Muscle of leg (tissue), 11 donors: ENCODE measurements around the gene C6orf15. TPM values are rescaled to one million over a fixed set of nuclear protein-coding genes. Genes with fewer than 3 reads are reported as not detected.

ENCODE experiments used
- DNase-seq: peaks from one replicate; pipeline ENCODE4 v3.0.0; 2013
- H3K27ac ChIP-seq: one replicate; pipeline ENCODE4 v1.5.1; 2013; ENCODE audit warnings: mild to moderate bottlenecking, low read length, control low read depth
- H3K27me3 ChIP-seq: one replicate; pipeline ENCODE4 v1.6.1; 2013; ENCODE audit warnings: low read length; ENCODE audit not compliant: control insufficient read depth, insufficient read depth
- H3K36me3 ChIP-seq: one replicate; pipeline ENCODE4 v1.6.1; 2013; ENCODE audit warnings: low read length; ENCODE audit not compliant: control insufficient read depth, insufficient read depth
- H3K4me1 ChIP-seq: one replicate; pipeline ENCODE4 v1.6.1; 2013; ENCODE audit warnings: low read length; ENCODE audit not compliant: control insufficient read depth, insufficient read depth
- H3K4me3 ChIP-seq: one replicate; pipeline ENCODE4 v1.5.1; 2013; ENCODE audit warnings: low read length, control low read depth
- H3K9me3 ChIP-seq: replicated peaks from 2 replicates; pipeline ENCODE4 v1.6.1; 2013; ENCODE audit warnings: low read depth, low read length; ENCODE audit not compliant: control insufficient read depth
- whole genome bisulfite sequencing: methylation state at CpG from one replicate; pipeline ENCODE4 v1.1.5; 2013; ENCODE audit warnings: missing lambda C conversion rate; ENCODE audit not compliant: insufficient coverage; 5-methylcytosine and 5-hydroxymethylcytosine counted together
- polyA plus RNA-seq, 8 donors: library from polyadenylated mRNA; unstranded; fragments of 120-200 nt; gene quantifications; one replicate each; pipeline versions ENCODE4 v1.2.1 to v1.2.3, GENCODE V29; 2013; ENCODE audit warnings: inconsistent platforms in 1 of 8, low replicate concordance in 1 of 8; ENCODE audit not compliant: insufficient read length in 8 of 8, insufficient read depth in 1 of 8
- total RNA-seq: library from RNA; stranded (reverse); fragments of 120-200 nt; gene quantifications from one replicate; pipeline ENCODE4 v1.2.4, GENCODE V29; 2013

Gene C6orf15
- total and polyA plus RNA-seq, 9 donors, result not detected

DNA sequence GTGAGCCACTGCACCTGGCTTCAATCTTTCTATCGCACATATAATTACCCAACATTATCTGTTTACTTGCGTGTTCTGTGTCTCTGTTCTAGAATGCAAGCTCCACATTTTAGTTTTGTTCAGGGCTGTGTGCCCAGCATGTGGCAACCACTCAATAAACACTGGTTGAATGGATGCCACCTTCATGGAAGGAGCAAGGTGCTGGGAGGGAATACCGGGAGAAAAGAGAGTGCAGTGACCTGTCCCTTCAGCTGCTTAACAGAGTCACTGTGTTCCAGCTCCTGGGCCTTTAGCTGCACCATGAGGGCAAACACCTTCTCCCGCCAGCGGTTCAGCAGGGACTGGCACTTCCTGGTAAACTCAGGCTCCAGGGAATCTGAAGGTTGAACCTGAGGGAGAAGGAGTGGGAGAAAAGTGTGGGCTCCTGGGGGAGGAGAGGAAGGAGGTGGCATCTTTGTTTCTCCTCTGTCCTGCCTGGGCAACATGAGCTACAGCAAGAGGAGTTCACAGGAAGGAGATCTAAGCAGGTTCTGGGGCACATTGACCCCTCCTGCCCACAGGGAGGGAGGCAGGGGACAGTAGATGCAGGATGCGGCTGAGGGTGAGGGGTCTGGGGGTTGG, 37.6 kb upstream of the C6orf15 start:
- no peak overlapping the region for H3K27ac ChIP-seq
- no peaks in the 10 kb centered on the region for H3K9me3 ChIP-seq
- peaks cover 47% of the 10 kb centered on the region for H3K36me3 ChIP-seq
- WGBS, result 100% methylated on average over 3 of the region's 6 CpGs
- H3K4me3 ChIP-seq, result no peak overlapping the region
- DNase-seq, result no peak
- no peaks in the 10 kb centered on the region for H3K27me3 ChIP-seq
- no peaks in the 10 kb centered on the region for H3K4me1 ChIP-seq

GRCh38 chr6:31145386-31145785, 33.0 kb upstream of the C6orf15 start:
- no peak overlapping the region for H3K27ac ChIP-seq
- H3K27me3 ChIP-seq, result no peaks in the 10 kb centered on the region
- H3K4me1 ChIP-seq, result peaks cover 12% of the 10 kb centered on the region
- H3K9me3 ChIP-seq, result no peaks in the 10 kb centered on the region
- 95% methylated on average over 9 of the region's 10 CpGs for WGBS
- H3K36me3 ChIP-seq, result peaks cover 37% of the 10 kb centered on the region
- DNase-seq, result no peak
- no peak overlapping the region for H3K4me3 ChIP-seq

DNA sequence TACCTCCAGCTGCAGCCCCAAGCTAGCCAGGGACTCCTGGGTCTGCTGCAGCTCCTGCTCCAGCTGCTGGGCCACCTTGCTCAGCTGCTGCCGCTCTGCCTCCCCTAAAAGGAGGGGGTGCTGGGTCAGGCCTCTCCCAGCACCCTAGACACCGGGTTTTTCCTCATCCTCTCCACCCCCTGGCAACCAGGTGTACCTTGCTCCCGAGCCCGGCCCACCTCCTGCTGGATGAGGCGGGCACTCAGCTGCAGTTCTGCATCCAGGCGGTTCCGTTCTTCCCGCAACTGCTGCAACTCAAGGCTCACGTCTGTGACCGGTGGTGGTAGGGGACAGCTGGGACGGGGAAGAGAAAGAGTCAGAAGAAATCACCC, 32.6 kb upstream of the C6orf15 start:
- H3K4me1 ChIP-seq, result peaks cover 12% of the 10 kb centered on the region
- H3K4me3 ChIP-seq, result no peak overlapping the region
- H3K36me3 ChIP-seq, result peaks cover 33% of the 10 kb centered on the region
- WGBS, result 56% methylated on average over 7 of the region's 11 CpGs
- no peak for DNase-seq
- H3K27me3 ChIP-seq, result no peaks in the 10 kb centered on the region
- no peaks in the 10 kb centered on the region for H3K9me3 ChIP-seq
- no peak overlapping the region for H3K27ac ChIP-seq

- WGBS, result 82% methylated on average over 13 of the region's 18 CpGs
- no peak overlapping the region for H3K27ac ChIP-seq
- no peaks in the 10 kb centered on the region for H3K27me3 ChIP-seq
- peaks cover 14% of the 10 kb centered on the region for H3K4me1 ChIP-seq
- no peak for DNase-seq
- peaks cover 27% of the 10 kb centered on the region for H3K36me3 ChIP-seq
- no peaks in the 10 kb centered on the region for H3K9me3 ChIP-seq
- H3K4me3 ChIP-seq, result no peak overlapping the region
Measured at GRCh38 chr6:31144296-31144969, 32.1 kb upstream of the C6orf15 start.

DNA sequence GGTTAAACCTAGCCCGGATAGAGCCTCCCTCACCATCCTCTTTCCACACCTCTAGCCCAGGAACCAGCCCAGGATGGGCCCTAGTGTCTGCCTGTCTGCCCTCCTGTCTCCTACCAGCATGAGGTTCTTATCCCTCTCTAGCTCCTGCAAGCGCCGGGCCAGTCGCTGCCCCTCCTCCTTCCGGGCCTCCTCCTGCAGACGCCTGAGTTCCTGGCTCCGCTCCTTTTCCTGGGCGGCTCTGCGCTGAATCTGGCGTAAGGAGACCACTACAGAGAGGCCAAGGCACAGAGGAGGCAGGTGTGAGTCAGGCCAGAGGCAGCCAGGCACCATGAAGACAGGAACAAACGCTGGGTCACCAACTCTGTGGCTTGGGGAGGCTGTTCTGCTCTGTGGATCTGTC, 30.8 kb upstream of the C6orf15 start:
- Histone ChIP-seq H3K4me1 (peaks cover 17% of the 10 kb centered on the region), H3K9me3 (no peaks in the 10 kb centered on the region), H3K27ac (no peak overlapping the region), H3K27me3 (no peaks in the 10 kb centered on the region), H3K36me3 (peaks cover 23% of the 10 kb centered on the region), H3K4me3 (no peak overlapping the region)
- peak; percentile 86 for DNase-seq
- WGBS, result 15% methylated on average over 5 of the region's 11 CpGs

- Histone ChIP-seq H3K27ac (peak overlapping the region; percentile 57), H3K9me3 (no peaks in the 10 kb centered on the region), H3K27me3 (no peaks in the 10 kb centered on the region), H3K4me3 (no peak overlapping the region), H3K4me1 (peaks cover 22% of the 10 kb centered on the region), H3K36me3 (peaks cover 23% of the 10 kb centered on the region)
- WGBS, result 18% methylated on average over 1 of the region's 2 CpGs
- peak; percentile 73 for DNase-seq
Measured at GRCh38 chr6:31142361-31142761, 30.0 kb upstream of the C6orf15 start.

GRCh38 chr6:31140643-31141042, 28.3 kb upstream of the C6orf15 start:
- Histone ChIP-seq H3K4me1 (peaks cover 22% of the 10 kb centered on the region), H3K9me3 (no peaks in the 10 kb centered on the region), H3K36me3 (peaks cover 18% of the 10 kb centered on the region), H3K4me3 (no peak overlapping the region), H3K27me3 (no peaks in the 10 kb centered on the region), H3K27ac (no peak overlapping the region)
- DNase-seq, result no peak
- 79% methylated on average over 11 of the region's 15 CpGs for WGBS

- H3K4me1 ChIP-seq, result peaks cover 22% of the 10 kb centered on the region
- H3K27ac ChIP-seq, result no peak overlapping the region
- WGBS, result 4% methylated on average over 4 of the region's 4 CpGs
- H3K9me3 ChIP-seq, result no peaks in the 10 kb centered on the region
- DNase-seq, result peak; percentile 23
- no peaks in the 10 kb centered on the region for H3K27me3 ChIP-seq
- peaks cover 8% of the 10 kb centered on the region for H3K36me3 ChIP-seq
- H3K4me3 ChIP-seq, result no peak overlapping the region
Measured at GRCh38 chr6:31139599-31139998, 27.2 kb upstream of the C6orf15 start.

GRCh38 chr6:31138982-31139381, 26.6 kb upstream of the C6orf15 start, which contains the start of gene PSORS1C2:
Gene PSORS1C2 (minus strand): TSS chr6:31139066. CDS start chr6:31139026, 40 bp downstream.
- DNase-seq, result no peak
- Histone ChIP-seq H3K4me3 (no peak within 1 kb of the TSS), H3K27me3 (no peaks in the 10 kb centered on the region), H3K9me3 (no peaks in the 10 kb centered on the region), H3K36me3 (peaks cover 4% of the 10 kb centered on the region), H3K27ac (no peak within 1 kb of the TSS), H3K4me1 (peaks cover 22% of the 10 kb centered on the region)
- WGBS, result 96% methylated on average over 4 of the region's 4 CpGs

GRCh38 chr6:31135710-31136109, 23.3 kb upstream of the C6orf15 start:
- peaks cover 10% of the 10 kb centered on the region for H3K4me1 ChIP-seq
- H3K36me3 ChIP-seq, result no peaks in the 10 kb centered on the region
- H3K4me3 ChIP-seq, result no peak overlapping the region
- no peak overlapping the region for H3K27ac ChIP-seq
- H3K27me3 ChIP-seq, result no peaks in the 10 kb centered on the region
- WGBS, result no CpG with 5 or more reads among the region's 10 CpGs
- no peak for DNase-seq
- no peaks in the 10 kb centered on the region for H3K9me3 ChIP-seq
